SK-N-SH treated with all-trans-retinoic acid at 6 μM for 48 hours (cell line): ENCODE measurements around the gene PIN4.
"Not testable (repeated sequence)": the region's sequence is repeated elsewhere in the genome, so short reads cannot be mapped to it uniquely, and the experiment has no call there.

Source experiments
- ATAC-seq: fragments of 200-7000 bp; cut with Tn5 transposase; 3 replicates; pipeline ENCODE4 v1.9.1; 2020; ENCODE audit warnings: mild to moderate bottlenecking, moderate library complexity
- ARNTL ChIP-seq: fragments of 450-650 bp; formaldehyde crosslinking; IDR thresholded peaks from 2 replicates; pipeline ENCODE4 v1.5.0; 2020; ENCODE audit warnings: low read depth, mild to moderate bottlenecking, moderate library complexity, borderline replicate concordance
- BACH2 ChIP-seq: fragments of 250-450 bp; sonication (Bioruptor Pico); IDR thresholded peaks from 2 replicates; pipeline ENCODE4 v1.9.0; 2021; ENCODE audit warnings: mild to moderate bottlenecking, borderline replicate concordance
- CSDC2 ChIP-seq: fragments of 250-450 bp; sonication (Bioruptor Pico); IDR thresholded peaks from 2 replicates; pipeline ENCODE4 v1.5.0; 2020; ENCODE audit warnings: mild to moderate bottlenecking, moderate library complexity
- CSRNP3 ChIP-seq: fragments of 250-450 bp; sonication (Bioruptor Pico); IDR thresholded peaks from 2 replicates; pipeline ENCODE4 v1.5.1; 2021; ENCODE audit warnings: mild to moderate bottlenecking, moderate library complexity
- ESRRG ChIP-seq: fragments of 250-450 bp; sonication (Bioruptor Pico); IDR thresholded peaks from 2 replicates; pipeline ENCODE4 v1.6.1; 2021; ENCODE audit warnings: mild to moderate bottlenecking
- ISL1 ChIP-seq: fragments of 250-450 bp; sonication (Bioruptor Pico); IDR thresholded peaks from 2 replicates; pipeline ENCODE4 v2.1.2; 2022; ENCODE audit warnings: mild to moderate bottlenecking, moderate library complexity
- OSR1 ChIP-seq: fragments of 250-450 bp; sonication (Bioruptor Pico); IDR thresholded peaks from 2 replicates; pipeline ENCODE4 v1.8.0; 2022; ENCODE audit warnings: moderate library complexity, mild to moderate bottlenecking, inconsistent platforms
- PATZ1 ChIP-seq: fragments of 250-450 bp; sonication (Bioruptor Pico); IDR thresholded peaks from 2 replicates; pipeline ENCODE4 v1.8.0; 2020; ENCODE audit warnings: mild to moderate bottlenecking, moderate library complexity, borderline replicate concordance
- POU6F1 ChIP-seq: fragments of 250-450 bp; sonication (Bioruptor Pico); IDR thresholded peaks from 2 replicates; pipeline ENCODE4 v1.8.0; 2021; ENCODE audit warnings: low read depth, mild to moderate bottlenecking, moderate library complexity, borderline replicate concordance
- PPARA ChIP-seq: fragments of 250-450 bp; sonication (Bioruptor Pico); IDR thresholded peaks from 2 replicates; pipeline ENCODE4 v1.5.0; 2020; ENCODE audit warnings: mild to moderate bottlenecking, borderline replicate concordance
- RARB ChIP-seq: fragments of 250-450 bp; sonication (Bioruptor Pico); IDR thresholded peaks from 2 replicates; pipeline ENCODE4 v1.8.0; 2021; ENCODE audit warnings: mild to moderate bottlenecking, moderate library complexity
- TCF4 ChIP-seq: fragments of 250-450 bp; sonication (Bioruptor Pico); IDR thresholded peaks from 2 replicates; pipeline ENCODE4 v1.8.0; 2021; ENCODE audit warnings: mild to moderate bottlenecking, moderate library complexity, borderline replicate concordance
- ZC3H10 ChIP-seq: fragments of 250-450 bp; sonication (Bioruptor Pico); IDR thresholded peaks from 2 replicates; pipeline ENCODE4 v1.5.1; 2021; ENCODE audit warnings: mild to moderate bottlenecking, moderate library complexity
- ZFP3 ChIP-seq: fragments of 250-450 bp; sonication (Bioruptor Pico); IDR thresholded peaks from 2 replicates; pipeline ENCODE4 v1.5.0; 2020; ENCODE audit warnings: mild to moderate bottlenecking, moderate library complexity
- ZNF565 ChIP-seq: fragments of 450-650 bp; formaldehyde crosslinking; conservative IDR thresholded peaks from 2 replicates; pipeline ENCODE4 v1.5.0; 2020; ENCODE audit warnings: low read depth, mild to moderate bottlenecking, moderate library complexity
- ZNF70 ChIP-seq: fragments of 450-650 bp; formaldehyde crosslinking; IDR thresholded peaks from 2 replicates; pipeline ENCODE4 v1.5.0; 2020; ENCODE audit warnings: mild to moderate bottlenecking, moderate library complexity
- ZNF8 ChIP-seq: fragments of 450-650 bp; formaldehyde crosslinking; IDR thresholded peaks from 2 replicates; pipeline ENCODE4 v1.5.0; 2020; ENCODE audit warnings: mild to moderate bottlenecking, moderate library complexity
- TF ChIP-seq, protein P1 (sequence below): fragments of 250-450 bp; sonication (Bioruptor Pico); IDR thresholded peaks from 2 replicates; pipeline ENCODE4 v1.5.0; 2020; ENCODE audit warnings: mild to moderate bottlenecking, moderate library complexity

The PIN4 gene

GRCh38 chrX:72216973-72217372 is 35.4 kb downstream of the PIN4 start:
- TF ChIP-seq ARNTL (no peak), CSDC2 (CRISPR knock-in tag) (no peak), ZFP3 (no peak), TCF4 (no peak), ZNF70 (CRISPR knock-in tag) (no peak), PPARA (CRISPR knock-in tag) (no peak), BACH2 (CRISPR knock-in tag) (no peak), RARB (CRISPR knock-in tag) (no peak)
- TF ChIP-seq, protein P1, sequence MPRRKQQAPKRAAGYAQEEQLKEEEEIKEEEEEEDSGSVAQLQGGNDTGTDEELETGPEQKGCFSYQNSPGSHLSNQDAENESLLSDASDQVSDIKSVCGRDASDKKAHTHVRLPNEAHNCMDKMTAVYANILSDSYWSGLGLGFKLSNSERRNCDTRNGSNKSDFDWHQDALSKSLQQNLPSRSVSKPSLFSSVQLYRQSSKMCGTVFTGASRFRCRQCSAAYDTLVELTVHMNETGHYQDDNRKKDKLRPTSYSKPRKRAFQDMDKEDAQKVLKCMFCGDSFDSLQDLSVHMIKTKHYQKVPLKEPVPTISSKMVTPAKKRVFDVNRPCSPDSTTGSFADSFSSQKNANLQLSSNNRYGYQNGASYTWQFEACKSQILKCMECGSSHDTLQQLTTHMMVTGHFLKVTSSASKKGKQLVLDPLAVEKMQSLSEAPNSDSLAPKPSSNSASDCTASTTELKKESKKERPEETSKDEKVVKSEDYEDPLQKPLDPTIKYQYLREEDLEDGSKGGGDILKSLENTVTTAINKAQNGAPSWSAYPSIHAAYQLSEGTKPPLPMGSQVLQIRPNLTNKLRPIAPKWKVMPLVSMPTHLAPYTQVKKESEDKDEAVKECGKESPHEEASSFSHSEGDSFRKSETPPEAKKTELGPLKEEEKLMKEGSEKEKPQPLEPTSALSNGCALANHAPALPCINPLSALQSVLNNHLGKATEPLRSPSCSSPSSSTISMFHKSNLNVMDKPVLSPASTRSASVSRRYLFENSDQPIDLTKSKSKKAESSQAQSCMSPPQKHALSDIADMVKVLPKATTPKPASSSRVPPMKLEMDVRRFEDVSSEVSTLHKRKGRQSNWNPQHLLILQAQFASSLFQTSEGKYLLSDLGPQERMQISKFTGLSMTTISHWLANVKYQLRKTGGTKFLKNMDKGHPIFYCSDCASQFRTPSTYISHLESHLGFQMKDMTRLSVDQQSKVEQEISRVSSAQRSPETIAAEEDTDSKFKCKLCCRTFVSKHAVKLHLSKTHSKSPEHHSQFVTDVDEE (CRISPR knock-in tag) = no peak
- TF ChIP-seq, all 23 proteins: peak for 0
- ATAC-seq = no peak

- ATAC-seq = not testable (repeated sequence)
Observed at GRCh38 chrX:72220375-72220774, 38.8 kb downstream of the PIN4 start.

- TF ChIP-seq ZC3H10 (no peak), ZNF70 (CRISPR knock-in tag) (no peak), PPARA (CRISPR knock-in tag) (no peak), ISL1 (CRISPR knock-in tag) (no peak), BACH2 (CRISPR knock-in tag) (no peak), CSDC2 (CRISPR knock-in tag) (no peak), PATZ1 (CRISPR knock-in tag) (no peak), ESRRG (CRISPR knock-in tag) (no peak), TCF4 (no peak), OSR1 (CRISPR knock-in tag) (no peak), ZNF565 (CRISPR knock-in tag) (no peak), ZFP3 (no peak), POU6F1 (no peak), RARB (CRISPR knock-in tag) (no peak)
- TF ChIP-seq, protein P1 (CRISPR knock-in tag) = no peak
- no peak for ATAC-seq
Observed at GRCh38 chrX:72230290-72230689, 48.7 kb downstream of the PIN4 start.

DNA sequence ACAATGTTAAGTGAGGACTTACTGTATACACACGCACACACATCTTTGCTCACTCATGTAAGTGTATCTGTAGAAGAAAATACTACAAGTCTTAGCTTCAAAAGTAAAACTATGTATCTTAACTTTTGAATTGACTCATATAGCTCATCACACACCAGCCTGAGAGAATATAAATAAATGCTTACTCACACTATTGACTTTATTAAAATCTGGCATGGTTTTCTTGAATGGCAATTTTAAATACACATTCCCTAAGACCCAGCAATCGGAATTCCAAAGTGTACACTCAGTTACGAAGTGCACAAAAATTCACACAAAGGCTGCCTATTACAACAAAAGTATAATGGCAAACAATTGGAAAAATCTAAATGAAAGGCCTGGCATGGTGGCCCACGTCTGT is 55.3 kb downstream of the PIN4 start:
- ATAC-seq = no peak
- TF ChIP-seq ZNF8 (CRISPR knock-in tag) (no peak), ARNTL (no peak), CSRNP3 (CRISPR knock-in tag) (no peak), ISL1 (CRISPR knock-in tag) (no peak), ZFP3 (no peak), POU6F1 (no peak)
